Ishikawa (cell line): ENCODE results near the gene LMAN1L.

Experiments
- CEBPB ChIP-seq: IDR thresholded peaks from 2 replicates; pipeline ENCODE4 v1.6.1; 2012
- CREB1 ChIP-seq: IDR thresholded peaks from 2 replicates; pipeline ENCODE4 v1.6.1; 2012; ENCODE audit warnings: low read depth
- EP300 ChIP-seq: IDR thresholded peaks from 2 replicates; pipeline ENCODE4 v1.6.1; 2012; ENCODE audit warnings: borderline replicate concordance
- MAX ChIP-seq: IDR thresholded peaks from 2 replicates; pipeline ENCODE4 v1.6.1; 2012
- RAD21 ChIP-seq: IDR thresholded peaks from 2 replicates; pipeline ENCODE4 v1.6.1; 2012; ENCODE audit warnings: low read depth
- REST ChIP-seq: IDR thresholded peaks from 2 replicates; pipeline ENCODE4 v1.6.1; 2012; ENCODE audit warnings: low read depth, mild to moderate bottlenecking
- TEAD4 ChIP-seq: IDR thresholded peaks from 2 replicates; pipeline ENCODE4 v1.6.1; 2012
- USF1 ChIP-seq: IDR thresholded peaks from 2 replicates; pipeline ENCODE4 v1.6.1; 2012

GRCh38 chr15:74808078-74808839 lies 4.4 kb upstream of the LMAN1L start:
- TF ChIP-seq REST (no peak), CEBPB (0 out of 2 replicates have a peak, but pooled peaks have one; percentile 25), TEAD4 (no peak), RAD21 (no peak), USF1 (no peak), EP300 (no peak), MAX (no peak), CREB1 (no peak)
